Smooth muscle cell (in vitro differentiated cells): ENCODE measurements around the gene IFNGR2. TPM values are rescaled to one million over a fixed set of nuclear protein-coding genes. Genes with fewer than 3 reads are reported as not detected.

Experiments used
- DNase-seq: peaks from one replicate; lab custom pipeline; 2025; ENCODE audit not compliant: unreplicated experiment; lab: John Stamatoyannopoulos, UW
- H2AFZ ChIP-seq: fragments of 200-600 bp; sonication (generic); 2 replicates; pipeline ENCODE4 v1.6.0; 2016; ENCODE audit warnings: antibody characterized with exemption, low read depth, mild to moderate bottlenecking
- H3F3A ChIP-seq: fragments of 200-600 bp; sonication (generic); 2 replicates; pipeline ENCODE4 v1.6.0; 2017; ENCODE audit warnings: antibody characterized with exemption, low read depth
- H3K27ac ChIP-seq: fragments of 200-600 bp; sonication (generic); 2 replicates; pipeline ENCODE4 v1.5.1; 2016; ENCODE audit warnings: low read depth, mild to moderate bottlenecking
- H3K27me3 ChIP-seq: fragments of 200-600 bp; sonication (generic); 2 replicates; pipeline ENCODE4 v1.6.1; 2016; ENCODE audit warnings: low read depth, mild to moderate bottlenecking
- H3K36me3 ChIP-seq: fragments of 200-600 bp; sonication (generic); 2 replicates; pipeline ENCODE4 v1.5.1; 2016; ENCODE audit warnings: low read depth
- H3K4me1 ChIP-seq: fragments of 200-600 bp; sonication (generic); 2 replicates; pipeline ENCODE4 v1.5.1; 2016; ENCODE audit warnings: low read depth
- H3K4me2 ChIP-seq: fragments of 200-600 bp; sonication (generic); 2 replicates; pipeline ENCODE4 v1.6.0; 2016; ENCODE audit warnings: mild to moderate bottlenecking
- H3K4me3 ChIP-seq: fragments of 200-600 bp; sonication (generic); 2 replicates; pipeline ENCODE4 v1.5.1; 2016; ENCODE audit warnings: mild to moderate bottlenecking
- H3K79me2 ChIP-seq: fragments of 200-600 bp; sonication (generic); 2 replicates; pipeline ENCODE4 v1.6.0; 2016; ENCODE audit warnings: low read depth, mild to moderate bottlenecking
- H3K9ac ChIP-seq: fragments of 200-600 bp; sonication (generic); 2 replicates; pipeline ENCODE4 v1.6.0; 2016; ENCODE audit warnings: low read depth
- H3K9me3 ChIP-seq: fragments of 200-600 bp; sonication (generic); replicated peaks from 2 replicates; pipeline ENCODE4 v1.5.1; 2016; ENCODE audit warnings: low read depth
- H4K20me1 ChIP-seq: fragments of 200-600 bp; sonication (generic); 2 replicates; pipeline ENCODE4 v1.6.0; 2016; ENCODE audit warnings: low read depth
- CTCF ChIP-seq: fragments of 200-600 bp; sonication (generic); IDR thresholded peaks from 2 replicates; pipeline ENCODE4 v1.5.1; 2017; ENCODE audit warnings: borderline replicate concordance, mild to moderate bottlenecking, antibody characterized with exemption; ENCODE audit not compliant: insufficient read depth, poor library complexity, severe bottlenecking
- WGBS: methylation state at CpG from one replicate; pipeline ENCODE4 v1.1.7; 2016; ENCODE audit warnings: low lambda C conversion rate; 5-methylcytosine and 5-hydroxymethylcytosine counted together
- polyA plus RNA-seq: library from polyadenylated mRNA; unstranded; fragments of >200 nt; fragmentation: Nextera tagmentation; extraction: Ambion mirVana; gene quantifications from 2 replicates; pipeline ENCODE4 v1.2.1, GENCODE V29; 2016
- total RNA-seq: library from RNA; depleted of rRNA; stranded (reverse); fragments of >200 nt; gene quantifications from 2 replicates; pipeline ENCODE4 v1.2.3, GENCODE V29; 2014

The IFNGR2 gene
- total and polyA plus RNA-seq, 2 experiments from 2014 or later: 117 to 127 TPM

- Histone ChIP-seq H3F3A (peaks cover 49% of the 10 kb centered on the region), H3K9me3 (no peaks in the 10 kb centered on the region), H3K4me1 (no peaks in the 10 kb centered on the region), H4K20me1 (peaks cover 34% of the 10 kb centered on the region), H3K79me2 (peaks cover 7% of the 10 kb centered on the region), H3K36me3 (peaks cover 25% of the 10 kb centered on the region), H3K4me2 (peak overlapping the region; percentile 44), H3K27me3 (no peaks in the 10 kb centered on the region), H3K27ac (peak overlapping the region; percentile 87), H3K4me3 (no peak overlapping the region), H2AFZ (no peak overlapping the region), H3K9ac (peak overlapping the region; percentile 9)
- WGBS: 75% methylated on average over 5 of the region's 5 CpGs
- no peak for DNase-seq
- no peak for TF ChIP-seq CTCF
Measured at GRCh38 chr21:33434770-33435360, 31.7 kb downstream of the IFNGR2 start.

GRCh38 chr21:33437140-33437539 lies 33.9 kb downstream of the IFNGR2 start:
- Histone ChIP-seq H3K4me3 (no peak overlapping the region), H3K27me3 (no peaks in the 10 kb centered on the region), H3K9me3 (no peaks in the 10 kb centered on the region), H3K4me2 (no peak overlapping the region), H3K36me3 (peaks cover 18% of the 10 kb centered on the region), H3K27ac (peak overlapping the region; percentile 40), H3K79me2 (no peaks in the 10 kb centered on the region), H4K20me1 (peaks cover 22% of the 10 kb centered on the region), H3K4me1 (no peaks in the 10 kb centered on the region), H2AFZ (no peak overlapping the region), H3K9ac (no peak overlapping the region), H3F3A (peaks cover 43% of the 10 kb centered on the region)
- 82% methylated on average over 6 of the region's 6 CpGs for WGBS
- DNase-seq: no peak
- no peak for TF ChIP-seq CTCF

- Histone ChIP-seq H3K4me3 (no peak overlapping the region), H3K79me2 (no peaks in the 10 kb centered on the region), H3K9me3 (no peaks in the 10 kb centered on the region), H3K36me3 (peaks cover 6% of the 10 kb centered on the region), H3K9ac (no peak overlapping the region), H3K4me1 (no peaks in the 10 kb centered on the region), H3K27me3 (no peaks in the 10 kb centered on the region), H3K4me2 (no peak overlapping the region), H3F3A (peaks cover 4% of the 10 kb centered on the region), H4K20me1 (peaks cover 1% of the 10 kb centered on the region), H3K27ac (peak overlapping the region; percentile 16), H2AFZ (no peak overlapping the region)
- no peak for DNase-seq
- 75% methylated on average over 11 of the region's 11 CpGs for WGBS
- no peak for TF ChIP-seq CTCF
Measured at GRCh38 chr21:33441489-33442477, 38.6 kb downstream of the IFNGR2 start.
